Fibroblast of peridontal ligament (primary cell): ENCODE measurements around the gene NECTIN1.
A peak's percentile ranks its signal among the peaks of the same experiment; 100 is the strongest.

Experiments used
- DNase-seq: peaks from one replicate; pipeline ENCODE4 v3.0.0-alpha.2; 2010; ENCODE audit errors: extremely low read depth

NECTIN1 gene

GRCh38 chr11:119730789-119731386 lies 1.9 kb upstream of the NECTIN1 start:
- DNase-seq = no peak

DNA sequence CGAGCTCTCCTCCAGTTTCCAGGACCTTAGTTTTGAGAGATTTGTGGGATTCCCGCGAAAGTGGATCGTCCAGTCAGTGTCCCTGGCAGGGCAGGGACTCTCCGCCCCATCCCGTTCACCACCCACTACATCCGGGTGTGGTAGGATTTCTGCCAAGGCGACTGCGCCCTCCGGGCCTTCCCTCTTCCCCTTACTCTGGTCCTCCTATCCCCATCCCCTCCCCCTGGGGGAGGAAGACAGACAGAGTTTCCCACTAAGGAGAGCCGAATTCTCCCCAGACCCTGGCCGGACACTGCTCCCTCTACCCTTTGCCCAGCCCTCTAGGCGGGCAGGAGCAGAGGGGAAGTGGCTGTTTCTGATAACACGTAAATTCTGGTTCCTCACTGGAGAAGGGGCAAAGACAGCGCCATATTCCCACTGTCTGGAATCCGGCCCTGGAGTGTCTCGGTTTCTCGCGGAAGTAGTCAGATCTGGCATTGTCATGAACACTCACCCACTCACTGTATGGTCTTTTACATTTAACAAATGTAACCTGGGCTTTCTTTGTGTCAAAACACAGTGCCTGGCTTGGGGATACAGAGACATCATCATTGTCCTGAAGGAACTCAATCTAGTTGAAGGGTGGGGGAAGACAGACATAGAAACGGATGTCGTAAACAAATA lies 1.1 kb upstream of the NECTIN1 start:
- DNase-seq = peak; percentile 61

DNA sequence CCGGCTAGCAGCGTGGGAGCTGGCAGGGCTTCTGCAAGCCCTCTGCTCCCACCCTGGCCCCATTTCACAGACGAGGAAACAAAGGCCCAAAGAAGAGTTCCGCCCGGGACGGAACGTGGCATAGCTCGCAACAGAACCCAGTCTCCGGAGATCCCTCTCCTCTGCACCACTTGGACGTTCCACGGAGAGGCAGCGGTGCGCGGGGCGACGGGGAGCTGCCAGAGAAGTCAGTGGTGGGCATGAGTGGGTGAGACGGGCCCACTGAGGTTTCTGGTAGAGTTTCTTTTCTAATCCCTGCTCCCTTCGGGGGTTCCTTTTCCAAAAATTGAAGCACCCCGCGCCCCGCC lies 554 bp upstream of the NECTIN1 start:
- DNase-seq = no peak

DNA sequence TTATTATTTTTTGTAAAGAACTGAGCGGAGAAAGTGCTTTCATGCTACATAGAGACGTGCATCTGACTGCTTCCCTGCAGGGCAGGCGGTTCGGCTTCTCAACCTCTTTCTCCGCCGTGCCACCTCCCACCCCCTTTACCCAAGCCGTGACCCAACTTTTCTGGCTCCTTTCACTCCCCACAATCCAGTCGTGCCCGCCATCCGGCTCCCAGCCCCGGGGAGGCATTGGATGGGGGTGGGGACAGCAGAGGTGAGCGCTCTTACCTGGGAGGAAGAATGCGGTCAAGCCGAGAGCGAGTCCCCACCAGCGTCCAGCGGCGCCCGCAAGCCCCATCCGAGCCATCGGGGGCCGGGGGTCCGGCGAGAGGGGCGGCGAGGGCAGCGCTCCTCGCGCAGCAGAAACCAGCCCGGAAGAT lies 781 bp downstream of the NECTIN1 start:
- no peak for DNase-seq

- no peak for DNase-seq
Observed at GRCh38 chr11:119727523-119728151, 1.4 kb downstream of the NECTIN1 start.

- DNase-seq = no peak
Observed at GRCh38 chr11:119726585-119727522, 2.1 kb downstream of the NECTIN1 start.

DNA sequence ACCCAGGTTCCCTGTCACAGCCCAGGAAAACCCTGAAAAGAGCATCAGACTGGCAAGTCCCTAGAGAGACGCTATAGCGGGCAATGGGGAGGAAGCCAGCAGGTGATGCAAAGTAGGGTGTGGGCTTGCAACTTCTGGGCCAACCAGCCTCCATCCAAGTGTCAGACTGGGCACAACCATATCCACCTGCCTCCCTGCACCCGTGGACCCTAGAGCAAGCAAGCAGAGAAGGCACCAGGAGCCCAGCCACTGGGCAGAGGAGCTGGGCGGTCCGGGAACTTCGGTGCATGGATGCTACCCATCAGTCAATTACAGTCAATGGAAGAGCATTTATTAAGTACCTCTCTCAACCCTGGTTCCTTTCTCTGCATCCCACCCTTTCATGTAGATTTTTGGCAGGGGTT lies 2.8 kb downstream of the NECTIN1 start:
- no peak for DNase-seq

DNA sequence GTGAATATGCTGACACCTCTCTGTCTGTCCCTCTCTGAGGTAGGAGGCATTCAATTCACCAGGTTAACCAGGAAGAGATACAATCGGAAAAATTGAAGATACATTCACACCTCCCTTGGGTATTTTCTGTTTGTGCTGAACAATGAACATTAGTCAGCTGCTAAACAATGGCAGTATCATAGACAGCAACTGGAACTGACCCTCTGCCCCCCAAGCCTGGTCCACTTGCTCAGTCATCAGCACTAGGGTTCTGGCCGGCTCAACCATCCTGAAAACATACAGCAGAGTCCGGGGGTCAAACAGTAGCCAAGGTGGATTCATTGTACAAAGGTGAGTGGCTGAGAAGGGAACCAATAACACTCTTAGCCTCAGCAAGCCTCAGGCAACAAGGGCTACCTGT lies 4.0 kb downstream of the NECTIN1 start:
- no peak for DNase-seq

DNA sequence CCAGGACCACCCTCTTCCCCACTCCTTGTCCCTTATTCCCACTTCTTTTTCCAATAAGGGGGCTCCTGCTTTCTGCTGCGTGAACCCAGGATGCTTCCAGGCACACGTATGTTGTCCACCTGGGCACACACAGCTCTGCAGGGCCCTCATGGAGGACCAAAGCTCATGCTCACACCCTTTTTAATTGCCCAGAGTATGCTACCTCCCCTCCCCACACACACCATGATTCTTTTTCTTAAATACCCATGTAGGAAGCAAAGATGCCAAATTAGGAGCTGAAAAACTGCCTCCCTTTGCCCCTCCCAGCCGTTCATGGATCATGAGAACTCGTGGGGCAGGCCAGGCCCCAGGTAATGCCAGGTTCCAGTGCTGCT lies 5.1 kb downstream of the NECTIN1 start:
- DNase-seq = no peak

- no peak for DNase-seq
Observed at GRCh38 chr11:119723243-119723951, 5.6 kb downstream of the NECTIN1 start.

GRCh38 chr11:119722281-119722794 lies 6.7 kb downstream of the NECTIN1 start:
- DNase-seq = no peak

- DNase-seq = no peak
Observed at GRCh38 chr11:119721129-119722120, 7.6 kb downstream of the NECTIN1 start.

- no peak for DNase-seq
Observed at GRCh38 chr11:119720311-119720913, 8.6 kb downstream of the NECTIN1 start.

GRCh38 chr11:119717839-119718534 lies 11.0 kb downstream of the NECTIN1 start:
- no peak for DNase-seq

DNA sequence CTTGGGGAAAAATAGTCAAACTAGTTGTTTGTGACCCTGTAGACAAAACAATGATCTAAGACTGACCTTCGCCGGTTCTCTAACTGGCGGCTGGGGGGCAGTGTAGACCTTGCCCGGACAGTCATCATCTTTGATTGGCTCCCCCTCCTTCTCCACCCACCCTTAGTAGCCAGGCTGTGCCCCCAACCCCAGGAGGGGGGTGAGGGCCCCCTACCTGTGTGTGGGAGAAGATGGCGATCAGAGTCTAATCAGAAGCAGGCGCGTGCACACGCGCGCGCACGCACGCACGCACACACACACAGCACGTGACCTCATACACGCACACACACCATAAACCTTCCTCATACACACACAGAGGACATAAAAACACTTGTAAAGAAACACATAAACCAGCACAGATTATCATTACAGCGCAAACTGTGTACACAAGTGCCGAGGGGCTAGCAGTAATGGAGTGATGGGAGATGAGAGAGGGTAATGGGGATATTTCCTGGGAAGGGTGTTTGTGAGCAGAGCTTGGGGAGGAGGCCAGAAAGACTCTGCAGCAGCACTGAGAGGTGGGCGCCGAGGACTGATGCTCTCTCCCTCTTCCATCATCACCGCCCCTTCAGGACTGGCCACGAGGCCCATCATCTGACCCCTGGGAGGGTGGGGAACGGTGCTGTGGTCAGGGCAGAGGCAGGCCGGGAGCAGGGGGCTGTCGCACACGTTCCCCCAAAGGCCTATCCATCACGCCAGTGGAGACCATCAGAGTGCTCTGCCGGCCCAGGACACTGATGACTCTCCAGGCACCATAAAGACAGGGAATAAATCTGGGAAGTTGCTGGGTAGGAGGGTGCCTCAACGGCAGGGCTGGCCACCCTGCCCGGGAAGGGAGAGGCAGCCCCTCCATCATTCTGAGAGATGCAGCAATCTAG lies 12.2 kb downstream of the NECTIN1 start:
- DNase-seq = no peak

DNA sequence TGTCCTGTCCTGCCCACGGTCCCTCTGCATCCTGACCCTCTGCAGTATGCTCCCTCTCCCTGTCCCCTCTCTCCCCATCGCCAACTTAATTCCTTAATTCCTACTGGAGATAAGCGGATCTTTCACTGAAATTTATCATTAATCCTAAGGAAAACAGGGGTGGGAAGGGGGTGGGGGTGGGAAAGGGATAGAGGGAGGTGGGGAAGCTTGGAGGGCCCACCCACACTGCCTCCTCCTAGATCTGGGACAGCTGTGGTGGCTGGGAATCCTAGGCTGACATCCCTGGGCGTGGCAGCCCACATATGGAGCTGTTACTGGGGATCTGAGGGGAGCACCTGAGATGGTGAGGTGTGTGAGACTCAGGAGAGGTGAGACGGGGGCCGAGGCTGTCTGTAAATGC lies 14.4 kb downstream of the NECTIN1 start:
- no peak for DNase-seq

GRCh38 chr11:119714189-119714588 lies 14.8 kb downstream of the NECTIN1 start:
- DNase-seq = no peak

DNA sequence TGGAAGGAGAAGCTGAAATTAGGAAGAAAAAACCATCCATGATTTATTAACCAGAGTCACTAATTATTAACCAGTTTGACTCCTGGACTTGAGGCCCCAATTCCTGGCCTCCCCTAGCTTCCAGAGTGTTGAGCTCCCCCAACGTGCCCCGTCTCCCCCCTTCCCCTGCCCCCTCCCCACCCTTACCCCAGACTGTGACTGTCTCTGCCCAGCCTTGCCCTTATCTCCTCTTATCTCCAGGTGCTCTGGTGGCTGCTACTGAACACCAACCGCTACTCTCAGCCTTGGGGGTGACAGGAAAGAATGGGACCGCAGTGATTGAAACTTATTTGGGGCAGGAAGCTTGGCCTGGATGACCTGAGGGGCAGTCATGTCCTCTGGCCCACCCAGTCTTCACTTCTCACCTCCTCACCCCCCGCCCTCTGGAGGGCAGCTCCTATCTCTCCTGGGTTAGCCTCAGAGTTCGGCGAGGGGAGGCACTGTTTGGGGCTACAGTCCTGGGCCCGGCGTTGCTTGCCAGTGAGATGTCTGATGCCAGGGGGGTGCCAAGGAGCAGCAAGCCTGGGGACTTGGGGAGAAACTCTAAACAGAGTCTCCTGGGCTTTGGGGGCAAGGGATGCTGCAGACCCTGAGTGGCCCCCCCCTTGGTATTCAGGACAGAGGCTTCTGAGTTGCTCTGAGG lies 15.5 kb downstream of the NECTIN1 start:
- no peak for DNase-seq
